H1 (cell line): Measurements from ENCODE around the gene THAP7. TPM values are rescaled to one million over a fixed set of nuclear protein-coding genes. Genes with fewer than 3 reads are reported as not detected.

Experiments used
- CTCF ChIA-PET: fragments of 300-600 bp; sonication (Branson Sonifier 250); formaldehyde crosslinking; loops from one replicate; lab custom pipeline; 2021; ENCODE audit not compliant: partially characterized antibody; lab: Charles Lee
- POLR2A ChIA-PET: fragments of 300-600 bp; sonication (Branson Sonifier 250); formaldehyde crosslinking; loops from one replicate; lab custom pipeline; 2021; ENCODE audit warnings: inconsistent platforms; ENCODE audit not compliant: partially characterized antibody; lab: Charles Lee
- DNase-seq, 2 experiments: peaks; one replicate each; pipeline versions ENCODE4 v3.0.0 to v3.0.0-alpha.2; 2010 to 2022; ENCODE audit warnings: low spot score in 2 of 2, low read depth in 1 of 2, mixed read lengths in 1 of 2
- FAIRE-seq: peaks from 2 replicates; lab custom pipeline; 2011; peaks lifted over from hg19 to GRCh38; lab: Jason Lieb, UNC
- H2AFZ ChIP-seq: 2 replicates; pipeline ENCODE4 v1.8.1; 2012; ENCODE audit warnings: low read length, inconsistent platforms
- H2AK5ac ChIP-seq: 2 replicates; pipeline ENCODE4 v1.6.1; 2013; ENCODE audit warnings: low read depth, low read length
- H2BK120ac ChIP-seq: replicated peaks from 2 replicates; pipeline ENCODE3; 2013; ENCODE audit warnings: low read depth, low read length, inconsistent platforms
- H2BK12ac ChIP-seq: 2 replicates; pipeline ENCODE4 v1.6.1; 2013; ENCODE audit warnings: low read depth, low read length
- H2BK15ac ChIP-seq: 2 replicates; pipeline ENCODE4 v1.6.1; 2013; ENCODE audit warnings: low read length
- H2BK20ac ChIP-seq: 2 replicates; pipeline ENCODE4 v1.6.1; 2013; ENCODE audit warnings: low read length
- H2BK5ac ChIP-seq: 2 replicates; pipeline ENCODE4 v1.6.1; 2013; ENCODE audit warnings: low read depth, low read length
- H3K14ac ChIP-seq: 2 replicates; pipeline ENCODE4 v1.6.1; 2013; ENCODE audit warnings: inconsistent platforms; ENCODE audit not compliant: insufficient read length
- H3K18ac ChIP-seq: 2 replicates; pipeline ENCODE4 v1.6.1; 2013; ENCODE audit warnings: low read length; ENCODE audit errors: extremely low read depth
- H3K23ac ChIP-seq: 2 replicates; pipeline ENCODE4 v1.6.1; 2013; ENCODE audit warnings: inconsistent platforms; ENCODE audit not compliant: insufficient read length
- H3K23me2 ChIP-seq: 2 replicates; pipeline ENCODE4 v1.6.1; 2013; ENCODE audit warnings: low read depth, low read length
- H3K27ac ChIP-seq: 2 replicates; pipeline ENCODE4 v1.6.1; 2011; ENCODE audit warnings: low read depth, low read length, inconsistent platforms
- H3K27me3 ChIP-seq, 4 experiments: replicated peaks in 1 of 4; 1 replicate in 1 of 4; 2 replicates in 3 of 4; pipeline versions ENCODE4 v1.6.1 to v1.8.1; 2011 to 2013; ENCODE audit warnings: low read length in 3 of 4, mild to moderate bottlenecking in 3 of 4, inconsistent platforms in 2 of 4, mixed read lengths in 2 of 4, moderate library complexity in 1 of 4; ENCODE audit not compliant: control insufficient read depth in 3 of 4, insufficient read depth in 3 of 4; ENCODE audit errors: extremely low read depth in 1 of 4
- H3K36me3 ChIP-seq, 4 experiments: 2 replicates each; pipeline versions ENCODE4 v1.6.1 to v1.8.1; 2011 to 2013; ENCODE audit warnings: mild to moderate bottlenecking in 4 of 4, low read length in 3 of 4, moderate library complexity in 2 of 4, control low read depth in 1 of 4, inconsistent platforms in 1 of 4; ENCODE audit not compliant: insufficient read depth in 4 of 4, control insufficient read depth in 2 of 4
- H3K4ac ChIP-seq: replicated peaks from 2 replicates; pipeline ENCODE3; 2013; ENCODE audit warnings: low read length, low read depth, mixed read lengths, inconsistent platforms; ENCODE audit not compliant: insufficient read length
- H3K4me1 ChIP-seq, 4 experiments: replicated peaks in 1 of 4; 1 replicate in 1 of 4; 2 replicates in 3 of 4; pipeline versions ENCODE4 v1.6.1 to v1.8.1; 2011 to 2013; ENCODE audit warnings: low read length in 3 of 4, inconsistent platforms in 2 of 4, mixed read lengths in 1 of 4; ENCODE audit not compliant: insufficient read depth in 4 of 4, control insufficient read depth in 3 of 4
- H3K4me2 ChIP-seq, 2 experiments: 2 replicates each; pipeline versions ENCODE4 v1.6.1 to v1.8.1; 2011 to 2013; ENCODE audit warnings: low read depth in 2 of 2, low read length in 2 of 2, control low read depth in 1 of 2, inconsistent platforms in 1 of 2, mild to moderate bottlenecking in 1 of 2; ENCODE audit not compliant: insufficient read depth in 1 of 2
- H3K4me3 ChIP-seq, 4 experiments: fragments of 200-600, 300-600 bp in 1 of 4; sonication (generic), shearing (Covaris generic), sonication (Bioruptor Twin) in 1 of 4; 2 replicates each; pipeline versions ENCODE4 v1.5.1 to v1.8.1; 2011 to 2016; ENCODE audit warnings: low read length in 4 of 4, low read depth in 3 of 4, control low read depth in 2 of 4, inconsistent platforms in 2 of 4, mild to moderate bottlenecking in 2 of 4, mixed read lengths in 1 of 4, moderate library complexity in 1 of 4; ENCODE audit not compliant: insufficient read depth in 2 of 4; ENCODE audit errors: extremely low read depth in 1 of 4
- H3K56ac ChIP-seq: replicated peaks from 2 replicates; pipeline ENCODE3; 2013; ENCODE audit warnings: low read depth, mild to moderate bottlenecking, mixed read lengths, low read length, inconsistent platforms; ENCODE audit not compliant: insufficient read length
- H3K79me1 ChIP-seq: 2 replicates; pipeline ENCODE4 v1.6.1; 2013; ENCODE audit warnings: low read depth, low read length, control low read depth
- H3K79me2 ChIP-seq, 2 experiments: 2 replicates each; pipeline versions ENCODE4 v1.6.1 to v1.8.1; 2012 to 2013; ENCODE audit warnings: low read length in 2 of 2, mild to moderate bottlenecking in 2 of 2, inconsistent platforms in 1 of 2; ENCODE audit not compliant: insufficient read depth in 2 of 2, control insufficient read depth in 1 of 2
- H3K9ac ChIP-seq, 4 experiments: replicated peaks in 1 of 4; 1 replicate in 1 of 4; 2 replicates in 3 of 4; pipeline versions ENCODE4 v1.6.1 to v1.8.1; 2011 to 2013; ENCODE audit warnings: low read depth in 3 of 4, low read length in 3 of 4, control low read depth in 2 of 4, mild to moderate bottlenecking in 2 of 4, moderate library complexity in 2 of 4, inconsistent platforms in 1 of 4; ENCODE audit errors: extremely low read depth in 1 of 4
- H3K9me3 ChIP-seq, 2 experiments: 2 replicates each; pipeline versions ENCODE4 v1.6.1 to v1.8.1; 2012 to 2013; ENCODE audit warnings: mild to moderate bottlenecking in 2 of 2, moderate library complexity in 2 of 2, control low read depth in 1 of 2, inconsistent platforms in 1 of 2, low read depth in 1 of 2, low read length in 1 of 2, mixed read lengths in 1 of 2; ENCODE audit not compliant: insufficient read depth in 2 of 2
- H4K20me1 ChIP-seq, 2 experiments: replicated peaks in 1 of 2; 2 replicates each; pipeline versions ENCODE3 to v1.8.1; 2011 to 2013; ENCODE audit warnings: inconsistent platforms in 2 of 2, low read length in 2 of 2, mild to moderate bottlenecking in 1 of 2; ENCODE audit not compliant: insufficient read depth in 2 of 2, control insufficient read depth in 1 of 2
- H4K5ac ChIP-seq: 2 replicates; pipeline ENCODE4 v1.6.1; 2013; ENCODE audit warnings: low read length, low read depth, mixed read lengths, inconsistent platforms; ENCODE audit not compliant: insufficient read length
- H4K8ac ChIP-seq: 2 replicates; pipeline ENCODE4 v1.8.0; 2013; ENCODE audit warnings: mild to moderate bottlenecking, moderate library complexity, low read length, inconsistent platforms; ENCODE audit not compliant: insufficient read depth; ENCODE audit errors: extremely low read depth
- H4K91ac ChIP-seq: replicated peaks from 2 replicates; pipeline ENCODE3; 2013; ENCODE audit warnings: low read length, mixed read lengths, inconsistent platforms; ENCODE audit not compliant: insufficient read length
- CBX8 ChIP-seq: fragments of 300-800, 300-1000 bp; sonication (generic); IDR thresholded peaks from 2 replicates; pipeline ENCODE4 v1.7.1; 2016; ENCODE audit warnings: low read depth, low read length, borderline replicate concordance
- RAD21 ChIP-seq, 2 experiments: IDR thresholded peaks in 1 of 2; conservative IDR thresholded peaks in 1 of 2; 2 replicates each; pipeline ENCODE4 v1.6.1; 2011; ENCODE audit warnings: low read depth in 2 of 2, low read length in 2 of 2, improper control_type of control experiment in 1 of 2, inconsistent platforms in 1 of 2, mild to moderate bottlenecking in 1 of 2, moderate library complexity in 1 of 2
- WGBS, 2 experiments: shearing (Covaris generic) in 1 of 2; methylation state at CpG; one replicate each; pipeline versions ENCODE4 v1.1.6 to v1.1.7; 2013 to 2015; ENCODE audit warnings: low lambda C conversion rate in 2 of 2, mixed read lengths in 2 of 2, inconsistent platforms in 1 of 2, low coverage in 1 of 2, missing lambda C conversion rate in 1 of 2; ENCODE audit not compliant: insufficient replicate concordance in 2 of 2, insufficient coverage in 1 of 2, insufficient read length in 1 of 2; ENCODE audit errors: extremely low coverage in 1 of 2, missing lambda C conversion rate in 1 of 2; 5-methylcytosine and 5-hydroxymethylcytosine counted together
- polyA plus RNA-seq, 7 experiments: library from polyadenylated mRNA; depleted of rRNA in 3 of 7; stranded (reverse) in 5 of 7; unstranded in 2 of 7; fragments of >200 nt in 5 of 7; fragments of 200-250 nt in 2 of 7; gene quantifications; 1 replicate in 5 of 7; 2 replicates in 1 of 7; 4 replicates in 1 of 7; pipeline versions ENCODE4 v1.2.1 to v1.2.3, GENCODE V29; 2011 to 2013; ENCODE audit warnings: missing spikeins in 2 of 7, mixed read lengths in 2 of 7
- total RNA-seq: library from RNA; stranded (reverse); fragmentation: NEBNext Ultra II Directional; extraction: Animal tissue kit (Norgen Biotek cat#: 25700); gene quantifications from 2 replicates; pipeline ENCODE4 v1.2.1, GENCODE V29; 2021
- TF ChIP-seq, protein P1 (sequence below), 3 experiments: IDR thresholded peaks; 1 replicate in 2 of 3; 2 replicates in 1 of 3; pipeline versions ENCODE4 v1.5.1 to v1.6.1; 2011; ENCODE audit warnings: low read length in 3 of 3, mild to moderate bottlenecking in 3 of 3, inconsistent platforms in 2 of 3, low read depth in 1 of 3, moderate library complexity in 1 of 3; ENCODE audit not compliant: insufficient read depth in 1 of 3; ENCODE audit errors: control extremely low read depth in 1 of 3

Gene THAP7
- total and polyA plus RNA-seq, 2 of the 8 experiments (the other 6 are each of a cell fraction or from before 2014, with no cell fraction given): 16.9 to 32.5 TPM

DNA sequence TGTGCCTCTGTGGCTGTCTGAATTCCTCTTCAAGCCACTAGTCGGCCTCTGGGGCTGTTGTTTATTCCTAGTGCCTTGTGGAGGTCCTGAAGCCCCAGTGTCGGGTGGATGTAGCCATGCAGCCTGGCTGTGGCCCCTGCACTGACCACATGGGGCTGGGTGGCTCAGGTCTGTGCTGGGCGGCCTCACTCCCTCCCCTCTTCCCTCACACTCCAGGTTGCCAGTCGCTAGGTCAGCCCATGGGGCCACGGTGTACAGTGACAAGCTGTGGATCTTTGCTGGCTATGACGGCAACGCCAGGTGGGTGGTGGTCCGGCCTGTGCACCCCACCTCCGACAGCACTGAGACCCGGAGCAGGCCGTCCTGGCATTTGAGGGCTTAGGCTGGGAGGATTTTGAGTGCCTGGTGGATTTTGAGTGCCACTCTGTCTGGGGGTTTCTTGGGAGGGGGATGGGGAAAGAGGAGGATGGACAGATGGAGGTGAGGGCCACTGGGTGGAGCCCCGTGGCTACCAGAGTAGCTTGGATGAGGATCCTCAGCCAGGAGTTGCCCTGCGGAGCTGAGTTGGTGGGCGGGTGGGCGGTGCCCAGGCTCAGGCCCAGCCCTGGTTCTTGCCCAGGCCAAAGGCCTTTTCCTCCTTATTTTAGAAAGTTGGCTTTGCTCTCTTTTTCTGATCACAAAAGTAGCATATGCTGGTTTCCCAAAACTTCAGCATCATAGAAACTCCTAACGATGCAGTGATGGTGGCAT is 13.2 kb downstream of the THAP7 start:
- POLR2A ChIA-PET: interaction anchor here (1.5 to 3.5 kb wide), 2 partner anchors 10 kb away, joined by 4 to 17 read pairs; no protein-coding TSS in a partner anchor
- Histone ChIP-seq H4K8ac (no peak overlapping the region), H2BK15ac (no peak overlapping the region), H3K4me3 (no peak overlapping the region), H3K79me2 (no peaks in the 10 kb centered on the region), H3K27me3 (no peaks in the 10 kb centered on the region), H4K91ac (no peak overlapping the region), H3K23ac (no peak overlapping the region), H3K18ac (no peak overlapping the region), H3K79me1 (no peaks in the 10 kb centered on the region), H2BK120ac (no peak overlapping the region), H2BK12ac (no peak overlapping the region), H4K20me1 (peaks cover 0 to 8% of the 10 kb centered on the region in 2 experiments), H3K9me3 (no peaks in the 10 kb centered on the region), H3K4ac (no peak overlapping the region), H2BK5ac (no peak overlapping the region), H2BK20ac (no peak overlapping the region), H3K36me3 (peaks cover 0 to 10% (median 2%) of the 10 kb centered on the region in 4 experiments; a peak in 3 of 8 replicates), H3K9ac (no peak overlapping the region), H3K4me2 (no peak overlapping the region), H2AK5ac (no peak overlapping the region), H3K4me1 (no peaks in the 10 kb centered on the region; a peak in 1 of 7 replicates), H3K56ac (no peak overlapping the region), H2AFZ (no peak overlapping the region), H3K27ac (no peak overlapping the region), H4K5ac (no peak overlapping the region), H3K23me2 (no peaks in the 10 kb centered on the region; the same call in 1 of the 2 replicates), H3K14ac (no peak overlapping the region)
- CTCF ChIA-PET: interaction anchor here (0.6 to 1.0 kb wide), 4 partner anchors 9 to 35 kb away, joined by 3 read pairs; no protein-coding TSS in a partner anchor
- WGBS, 2 experiments: 87% methylated on average over 16 of the region's 16 CpGs; no CpG with 5 or more reads in 1 of the 2 experiments
- TF ChIP-seq RAD21 (IDR thresholded peaks at IDR 0.05 in 1 of 2, conservative IDR thresholded peaks at IDR 0.05 in 1 of 2; ENCODE audit: low read depth in 2 of 2, low read length in 2 of 2) (peak in 1 of 2 experiments; percentile 21; a peak in 1 of 4 replicates), CBX8 (no peak)
- TF ChIP-seq, protein P1, sequence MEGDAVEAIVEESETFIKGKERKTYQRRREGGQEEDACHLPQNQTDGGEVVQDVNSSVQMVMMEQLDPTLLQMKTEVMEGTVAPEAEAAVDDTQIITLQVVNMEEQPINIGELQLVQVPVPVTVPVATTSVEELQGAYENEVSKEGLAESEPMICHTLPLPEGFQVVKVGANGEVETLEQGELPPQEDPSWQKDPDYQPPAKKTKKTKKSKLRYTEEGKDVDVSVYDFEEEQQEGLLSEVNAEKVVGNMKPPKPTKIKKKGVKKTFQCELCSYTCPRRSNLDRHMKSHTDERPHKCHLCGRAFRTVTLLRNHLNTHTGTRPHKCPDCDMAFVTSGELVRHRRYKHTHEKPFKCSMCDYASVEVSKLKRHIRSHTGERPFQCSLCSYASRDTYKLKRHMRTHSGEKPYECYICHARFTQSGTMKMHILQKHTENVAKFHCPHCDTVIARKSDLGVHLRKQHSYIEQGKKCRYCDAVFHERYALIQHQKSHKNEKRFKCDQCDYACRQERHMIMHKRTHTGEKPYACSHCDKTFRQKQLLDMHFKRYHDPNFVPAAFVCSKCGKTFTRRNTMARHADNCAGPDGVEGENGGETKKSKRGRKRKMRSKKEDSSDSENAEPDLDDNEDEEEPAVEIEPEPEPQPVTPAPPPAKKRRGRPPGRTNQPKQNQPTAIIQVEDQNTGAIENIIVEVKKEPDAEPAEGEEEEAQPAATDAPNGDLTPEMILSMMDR (IDR thresholded peaks at IDR 0.05; ENCODE audit: control extremely low read depth in 1 of 3, insufficient read depth in 1 of 3, low read depth in 1 of 3, low read length in 3 of 3): peak in 2 of 3 experiments; percentile 2 to 7; a peak in 1 of 4 replicates
- no peak for FAIRE-seq
- DNase-seq: no peak
